GM12801 (cell line): ENCODE results near the gene SYDE2.

Source experiments
- CTCF ChIP-seq: IDR thresholded peaks from one replicate; pipeline ENCODE4 v1.5.1; 2011; ENCODE audit warnings: control low read depth; ENCODE audit not compliant: insufficient read length; ENCODE audit errors: extremely low read depth

SYDE2 gene

GRCh38 chr1:85224295-85224694 is 23.5 kb upstream of the SYDE2 start:
- TF ChIP-seq CTCF: no peak

- no peak for TF ChIP-seq CTCF
Observed at GRCh38 chr1:85223334-85223733, 22.5 kb upstream of the SYDE2 start.

DNA sequence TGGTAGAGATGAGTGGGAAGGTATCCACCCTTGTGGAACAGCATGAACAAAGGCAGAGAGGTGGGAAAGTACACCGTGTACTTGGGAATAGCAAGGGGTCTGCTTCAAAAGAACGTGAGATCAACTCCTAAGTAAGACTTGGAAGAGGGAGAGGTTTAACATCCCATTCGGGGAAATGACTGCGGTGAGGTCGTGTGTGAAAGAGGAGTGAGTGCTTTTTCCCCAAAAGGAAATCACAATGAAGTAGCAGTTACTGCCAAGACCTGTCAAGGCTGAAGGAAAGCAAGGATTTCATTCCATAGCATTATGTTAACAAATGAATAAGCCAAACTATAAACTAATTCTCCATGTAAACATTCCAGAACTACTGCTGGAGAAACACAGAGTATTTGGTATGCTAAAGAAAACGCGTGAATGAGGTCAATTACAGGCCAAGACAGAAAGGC is 20.0 kb upstream of the SYDE2 start:
- TF ChIP-seq CTCF: no peak

- no peak for TF ChIP-seq CTCF
Observed at GRCh38 chr1:85219853-85220610, 19.2 kb upstream of the SYDE2 start.

GRCh38 chr1:85216697-85217096 is 15.9 kb upstream of the SYDE2 start:
- TF ChIP-seq CTCF: no peak

DNA sequence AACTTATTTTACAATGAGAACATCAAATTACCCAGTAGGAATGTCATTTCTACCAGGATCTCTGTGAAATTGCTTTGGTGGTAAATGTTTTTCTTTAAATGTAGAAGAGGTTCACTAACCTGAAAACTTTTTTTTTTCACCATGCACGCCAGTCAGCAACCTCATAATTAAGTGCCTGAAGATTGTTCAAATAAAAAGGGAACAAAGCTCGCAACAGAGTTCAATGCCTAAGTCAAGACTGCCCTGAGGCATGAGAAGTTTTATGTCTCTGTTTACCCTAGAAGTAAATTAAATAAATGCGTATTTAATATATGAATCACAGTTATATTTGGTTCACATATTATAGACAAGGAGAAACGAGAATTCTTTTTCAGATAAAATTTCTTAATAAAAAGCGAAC is 13.8 kb upstream of the SYDE2 start:
- no peak for TF ChIP-seq CTCF

DNA sequence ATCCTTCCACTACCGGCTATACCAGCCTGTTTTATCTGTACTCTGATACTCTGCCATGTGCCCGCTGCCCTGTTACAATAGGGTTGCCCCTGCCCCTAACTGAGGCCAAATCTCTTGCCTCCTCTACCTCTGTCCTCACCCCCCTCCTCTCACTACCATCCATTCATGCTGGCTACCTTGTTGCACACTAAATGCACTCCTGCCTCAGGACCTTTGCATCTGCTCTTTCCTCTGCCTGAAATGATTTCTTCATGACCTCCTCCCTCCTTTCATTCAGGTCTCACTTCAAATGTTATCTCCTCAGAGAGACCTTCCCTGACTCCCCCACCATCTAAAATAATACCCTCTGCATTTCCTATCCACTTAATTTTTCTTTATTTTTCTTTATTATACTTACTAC is 7.7 kb upstream of the SYDE2 start:
- TF ChIP-seq CTCF: no peak
